HG03439 (cell line): Measurements from ENCODE around the gene DOCK2.
"Not testable (repeated sequence)": the region's sequence is repeated elsewhere in the genome, so short reads cannot be mapped to it uniquely, and the experiment has no call there.

Source experiments
- ATAC-seq: cut with Tn5 transposase; IDR thresholded peaks from one replicate; pipeline ENCODE4 v1.9.1; 2021; ENCODE audit warnings: mild to moderate bottlenecking, moderate library complexity; ENCODE audit not compliant: unreplicated experiment

Gene DOCK2

DNA sequence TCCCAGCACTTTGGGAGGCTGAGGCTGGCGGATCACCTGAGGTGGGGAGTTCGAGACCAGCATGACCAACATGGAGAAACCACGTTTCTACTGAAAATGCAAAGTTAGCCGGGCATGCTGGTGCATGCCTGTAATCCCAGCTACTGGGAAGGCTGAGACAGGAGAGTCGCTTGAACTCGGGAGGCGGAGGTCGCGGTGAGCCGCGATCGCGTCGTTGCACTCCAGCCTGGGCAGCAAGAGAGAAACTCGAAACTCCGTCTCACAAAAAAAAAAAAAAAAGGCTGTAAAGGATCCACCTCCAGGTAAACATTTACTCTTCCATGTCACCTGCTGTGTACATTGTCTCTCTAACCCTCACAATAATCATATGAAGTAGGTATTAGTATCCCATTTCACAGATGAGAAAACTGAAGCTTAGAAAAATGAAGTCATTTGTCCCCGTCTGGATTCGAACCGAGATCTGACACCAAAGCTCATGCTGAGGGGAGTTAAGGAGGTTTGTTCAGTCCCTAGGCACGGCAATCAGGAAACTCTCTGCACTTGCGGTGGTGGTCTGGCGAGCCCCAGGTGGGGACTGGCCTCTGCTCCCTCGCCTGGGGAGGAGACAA is 494 bp upstream of the DOCK2 start:
- ATAC-seq: no peak

- ATAC-seq: peak; percentile 61
These were observed 560 bp downstream of the DOCK2 start for GRCh38 chr5:169637549-169638121.

- ATAC-seq: no peak
These were observed 4.2 kb downstream of the DOCK2 start for GRCh38 chr5:169641253-169641652.

- peak; percentile 46 for ATAC-seq
These were observed 9.8 kb downstream of the DOCK2 start for GRCh38 chr5:169646856-169647255.

GRCh38 chr5:169647566-169647965 is 10.5 kb downstream of the DOCK2 start:
- ATAC-seq: no peak

- ATAC-seq: no peak
These were observed 11.7 kb downstream of the DOCK2 start for GRCh38 chr5:169648725-169649310.

GRCh38 chr5:169649486-169649885 is 12.4 kb downstream of the DOCK2 start:
- ATAC-seq: no peak

- peak; percentile 32 for ATAC-seq
These were observed 13.7 kb downstream of the DOCK2 start for GRCh38 chr5:169650701-169651331.

DNA sequence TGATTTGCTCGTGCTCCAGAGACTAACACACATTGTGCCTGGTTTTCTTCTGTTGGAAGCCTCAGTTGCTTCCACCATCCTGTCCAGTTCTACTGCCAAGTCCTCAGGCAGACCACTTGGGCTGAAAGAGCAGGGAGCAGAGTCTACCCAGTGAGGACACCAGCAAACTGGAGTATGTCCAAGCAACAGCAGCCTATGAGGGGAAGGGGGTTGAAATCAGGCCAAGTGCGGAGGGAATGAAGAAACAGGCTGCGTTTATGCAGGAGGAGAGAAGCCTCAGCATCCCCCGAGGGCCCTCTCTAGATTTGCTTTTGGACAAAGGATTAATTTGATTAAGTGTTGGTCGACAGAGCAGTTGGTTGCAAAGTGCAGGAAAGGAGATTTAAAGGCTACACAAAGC is 14.5 kb downstream of the DOCK2 start:
- no peak for ATAC-seq

DNA sequence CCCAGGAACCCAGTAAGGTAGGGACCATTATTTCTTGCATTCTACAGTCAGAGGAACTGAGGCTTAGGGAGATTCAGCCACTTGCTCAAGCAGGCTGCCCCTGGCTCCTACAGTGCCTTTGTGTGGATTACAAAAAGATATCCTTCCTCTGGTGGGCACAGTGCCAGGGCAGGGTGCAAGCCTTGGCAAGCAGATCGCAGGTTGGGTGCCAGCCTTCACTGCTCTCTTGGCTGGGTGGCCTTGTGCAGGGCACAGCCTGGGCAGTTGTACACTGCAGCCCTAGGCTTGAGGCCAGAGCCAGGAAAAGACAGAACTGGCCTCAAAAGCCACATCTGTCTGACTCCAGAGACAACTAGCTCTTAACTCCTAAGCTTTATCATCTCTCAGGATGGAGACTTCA is 15.0 kb downstream of the DOCK2 start:
- no peak for ATAC-seq

DNA sequence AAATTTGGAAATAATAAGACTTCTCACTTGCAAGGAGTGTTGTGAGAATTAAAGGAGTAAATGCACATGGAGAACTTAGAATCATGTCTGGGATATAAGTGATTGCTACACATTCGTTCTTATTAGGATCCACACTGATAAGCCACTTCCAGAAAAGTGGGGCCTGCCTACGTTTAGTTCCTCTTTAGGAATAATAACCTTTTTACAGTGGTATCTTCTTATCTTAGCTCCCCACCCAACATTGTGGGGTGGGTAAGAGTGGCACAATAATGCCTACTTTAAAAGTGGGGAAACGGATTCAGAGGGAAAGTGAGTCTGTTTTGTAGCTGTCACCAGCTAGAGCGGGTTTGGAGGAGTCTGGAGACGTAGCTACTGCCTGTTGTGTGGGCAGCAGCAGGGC is 16.0 kb downstream of the DOCK2 start:
- ATAC-seq: no peak

- ATAC-seq: no peak
These were observed 18.3 kb downstream of the DOCK2 start for GRCh38 chr5:169655353-169655752.

GRCh38 chr5:169656125-169656901 is 19.2 kb downstream of the DOCK2 start:
- peak; percentile 61 for ATAC-seq

DNA sequence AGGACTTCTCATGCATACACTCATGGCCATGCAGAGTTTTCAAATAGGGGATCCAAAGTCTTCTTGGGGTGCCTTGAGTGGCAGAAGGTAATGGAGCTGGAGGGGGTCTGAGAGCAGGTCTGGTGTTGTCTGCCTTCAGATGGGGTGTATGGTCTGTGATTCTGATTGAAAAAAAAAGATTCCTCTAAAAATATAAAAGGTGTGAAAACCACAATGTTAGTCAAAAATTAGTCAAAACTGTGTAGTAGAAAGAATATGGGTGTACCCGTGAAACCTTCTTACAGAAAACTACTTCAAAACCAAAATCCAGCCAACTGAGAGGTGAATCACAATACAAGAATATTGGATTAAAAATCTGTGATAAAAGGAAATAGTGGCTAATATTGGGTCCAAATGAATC is 20.1 kb downstream of the DOCK2 start:
- ATAC-seq: no peak

GRCh38 chr5:169662451-169662850 is 25.4 kb downstream of the DOCK2 start:
- not testable (repeated sequence) for ATAC-seq

GRCh38 chr5:169663537-169663936 is 26.5 kb downstream of the DOCK2 start:
- ATAC-seq: no peak

- ATAC-seq: no peak
These were observed 29.3 kb downstream of the DOCK2 start for GRCh38 chr5:169666365-169666764.

DNA sequence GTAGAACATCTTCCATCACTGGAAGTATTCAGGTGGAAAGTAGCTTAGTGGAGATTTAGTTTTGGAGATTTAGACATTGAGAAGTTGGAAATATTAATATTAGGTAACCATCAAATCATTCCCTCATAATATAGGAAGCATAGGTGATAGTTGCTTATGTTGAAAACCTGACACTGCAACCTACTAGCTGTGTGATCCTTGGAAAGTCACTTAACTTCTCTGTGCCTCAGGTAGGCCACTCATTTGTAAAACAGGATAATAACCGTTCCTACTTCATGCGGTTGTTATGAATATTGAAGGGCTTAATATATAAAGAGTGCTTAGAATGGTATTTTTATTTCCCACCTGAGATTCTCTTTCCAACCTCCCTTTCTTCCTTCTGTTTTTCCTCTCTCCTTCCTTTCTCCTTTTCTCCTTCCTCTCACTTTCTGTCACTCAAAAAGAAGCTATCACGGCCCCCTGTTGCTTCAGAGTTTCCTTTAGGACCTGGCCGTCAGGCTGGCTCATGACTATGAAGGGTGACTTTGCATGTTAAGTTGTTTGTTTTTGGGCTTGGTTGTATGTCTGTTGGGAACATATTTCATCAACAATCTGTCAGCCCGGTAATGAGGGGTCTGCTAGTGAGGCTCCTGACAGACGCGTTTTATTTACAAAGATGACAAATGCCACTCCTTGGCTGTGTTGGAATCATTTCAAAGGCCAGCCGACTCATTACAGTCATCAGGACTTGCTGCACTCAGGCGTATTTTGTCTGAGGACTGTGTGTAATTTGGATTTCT is 31.0 kb downstream of the DOCK2 start:
- ATAC-seq: no peak

GRCh38 chr5:169668732-169669131 is 31.7 kb downstream of the DOCK2 start:
- no peak for ATAC-seq

- peak; percentile 96 for ATAC-seq
These were observed 33.9 kb downstream of the DOCK2 start for GRCh38 chr5:169670769-169671525.
